ENCODE measurements around the gene NOTUM.

GRCh38 chr17:81909966-81910839 lies 50.8 kb downstream of the NOTUM start:
- TF ChIP-seq CTCF (conservative IDR thresholded peaks at IDR 0.05; ENCODE audit: low read length): no peak
- TF ChIP-seq EZH2phosphoT487 (IDR thresholded peaks at IDR 0.05; ENCODE audit: borderline replicate concordance): no peak
